ENCODE measurements around the gene BUD23.

- peak; percentile 88 for TF ChIP-seq POLR2A (IDR thresholded peaks at IDR 0.05; ENCODE audit: low read depth, low read length)
- TF ChIP-seq POLR2AphosphoS5 (IDR thresholded peaks at IDR 0.05; ENCODE audit: low read depth, low read length) = peak; percentile 84
- TF ChIP-seq TAF1 (IDR thresholded peaks at IDR 0.05; ENCODE audit: low read depth, low read length) = peak; percentile 93
- no peak for TF ChIP-seq SPI1 (IDR thresholded peaks at IDR 0.05; ENCODE audit: low read depth, low read length)
- TF ChIP-seq PAX5 (IDR thresholded peaks at IDR 0.05; ENCODE audit: insufficient read depth, low read length, severe bottlenecking) = no peak
Observed at GRCh38 chr7:73683056-73683787, at the start of gene BUD23, which contains the start of gene DNAJC30.
